H9 (cell line): ENCODE measurements around the gene MINAR2. TPM values are rescaled to one million over a fixed set of nuclear protein-coding genes. Genes with fewer than 3 reads are reported as not detected.
A peak's percentile ranks its signal among the peaks of the same experiment; 100 is the strongest.

Source experiments
- DNase-seq: peaks from one replicate; pipeline ENCODE4 v3.0.0-alpha.2; 2017
- H2AFZ ChIP-seq: one replicate; pipeline ENCODE4 v1.6.1; 2013; ENCODE audit warnings: mild to moderate bottlenecking, low read length, control low read depth, moderate library complexity
- H2AK5ac ChIP-seq: 2 replicates; pipeline ENCODE4 v1.6.1; 2013; ENCODE audit warnings: low read length, control low read depth, mixed read lengths; ENCODE audit not compliant: insufficient read length
- H2BK120ac ChIP-seq: one replicate; pipeline ENCODE4 v1.6.1; 2013; ENCODE audit warnings: low read depth, mild to moderate bottlenecking, low read length, control low read depth, inconsistent platforms; ENCODE audit not compliant: poor library complexity, severe bottlenecking
- H2BK12ac ChIP-seq: 2 replicates; pipeline ENCODE4 v1.6.1; 2013; ENCODE audit warnings: low read length, control low read depth, mixed read lengths, low read depth; ENCODE audit not compliant: insufficient read length
- H2BK15ac ChIP-seq: 2 replicates; pipeline ENCODE4 v1.6.1; 2013; ENCODE audit warnings: low read depth, low read length, control low read depth
- H2BK20ac ChIP-seq: one replicate; pipeline ENCODE4 v1.6.1; 2013; ENCODE audit warnings: low read depth, mild to moderate bottlenecking, low read length, control low read depth, inconsistent platforms; ENCODE audit not compliant: poor library complexity, severe bottlenecking
- H2BK5ac ChIP-seq: 2 replicates; pipeline ENCODE4 v1.6.1; 2013; ENCODE audit warnings: low read length, control low read depth, mixed read lengths; ENCODE audit not compliant: insufficient read length
- H3K14ac ChIP-seq: 2 replicates; pipeline ENCODE4 v1.6.1; 2013; ENCODE audit warnings: low read length, control low read depth; ENCODE audit not compliant: insufficient read depth
- H3K18ac ChIP-seq: 2 replicates; pipeline ENCODE4 v1.6.1; 2013; ENCODE audit warnings: low read depth, mild to moderate bottlenecking, mixed read lengths, low read length, control low read depth; ENCODE audit not compliant: insufficient read length
- H3K23ac ChIP-seq: 2 replicates; pipeline ENCODE4 v1.6.1; 2013; ENCODE audit warnings: low read length, control low read depth, mixed read lengths, low read depth; ENCODE audit not compliant: insufficient read length
- H3K23me2 ChIP-seq: 2 replicates; pipeline ENCODE4 v1.6.1; 2013; ENCODE audit warnings: low read depth, mild to moderate bottlenecking, mixed read lengths, low read length, control low read depth; ENCODE audit not compliant: insufficient read length, poor library complexity, severe bottlenecking
- H3K27ac ChIP-seq: 2 replicates; pipeline ENCODE4 v1.5.1; 2013; ENCODE audit warnings: low read length, control low read depth, mixed read lengths, low read depth; ENCODE audit not compliant: insufficient read length
- H3K27me3 ChIP-seq: 2 replicates; pipeline ENCODE4 v1.6.1; 2013; ENCODE audit warnings: low read length, control low read depth, inconsistent platforms; ENCODE audit not compliant: insufficient read depth
- H3K4ac ChIP-seq: 2 replicates; pipeline ENCODE4 v1.6.1; 2013; ENCODE audit warnings: low read depth, mild to moderate bottlenecking, control low read depth, inconsistent platforms, low read length, moderate library complexity
- H3K4me1 ChIP-seq: 2 replicates; pipeline ENCODE4 v1.6.1; 2013; ENCODE audit warnings: low read length, control low read depth, inconsistent platforms; ENCODE audit not compliant: insufficient read depth
- H3K4me2 ChIP-seq: 2 replicates; pipeline ENCODE4 v1.6.1; 2013; ENCODE audit warnings: low read length, control low read depth, mixed read lengths; ENCODE audit not compliant: insufficient read length, insufficient read depth
- H3K56ac ChIP-seq: 2 replicates; pipeline ENCODE4 v1.6.1; 2013; ENCODE audit warnings: low read depth, mild to moderate bottlenecking, mixed read lengths, low read length, control low read depth; ENCODE audit not compliant: insufficient read length
- H3K79me1 ChIP-seq: 2 replicates; pipeline ENCODE4 v1.6.1; 2013; ENCODE audit warnings: low read depth, mild to moderate bottlenecking, moderate library complexity, low read length, control low read depth, inconsistent platforms; ENCODE audit not compliant: insufficient read depth, poor library complexity, severe bottlenecking
- H3K79me2 ChIP-seq: 2 replicates; pipeline ENCODE4 v1.6.1; 2013; ENCODE audit warnings: low read length, control low read depth, inconsistent platforms; ENCODE audit not compliant: insufficient read depth
- H3K9ac ChIP-seq: 2 replicates; pipeline ENCODE4 v1.6.1; 2013; ENCODE audit warnings: low read length, control low read depth, mixed read lengths; ENCODE audit not compliant: insufficient read length; ENCODE audit errors: extremely low read depth
- H3K9me3 ChIP-seq: one replicate; pipeline ENCODE4 v1.6.1; 2013; ENCODE audit warnings: low read depth, low read length, inconsistent platforms; ENCODE audit not compliant: control insufficient read depth
- H3T11ph ChIP-seq: one replicate; pipeline ENCODE4 v1.6.1; 2013; ENCODE audit warnings: mild to moderate bottlenecking, low read length, control low read depth, inconsistent platforms
- H4K20me1 ChIP-seq: one replicate; pipeline ENCODE4 v1.6.1; 2013; ENCODE audit not compliant: control insufficient read depth, insufficient read length, insufficient read depth
- H4K5ac ChIP-seq: 2 replicates; pipeline ENCODE4 v1.6.1; 2013; ENCODE audit warnings: low read depth, mild to moderate bottlenecking, mixed read lengths, low read length, control low read depth; ENCODE audit not compliant: insufficient read length
- H4K8ac ChIP-seq: replicated peaks from 2 replicates; pipeline ENCODE4 v1.6.1; 2013; ENCODE audit warnings: low read length, control low read depth, mixed read lengths, low read depth; ENCODE audit not compliant: insufficient read length
- H4K91ac ChIP-seq: 2 replicates; pipeline ENCODE4 v1.6.1; 2013; ENCODE audit warnings: low read depth, mild to moderate bottlenecking, moderate library complexity, mixed read lengths, low read length, control low read depth; ENCODE audit not compliant: insufficient read length
- H3K27ac Mint-ChIP-seq, 3 experiments: 2 replicates in 2 of 3; 3 replicates in 1 of 3; pipeline ENCODE4 v1.8.0; 2020 to 2021; ENCODE audit warnings: mixed read lengths in 3 of 3, mild to moderate bottlenecking in 1 of 3, moderate library complexity in 1 of 3
- H3K27me3 Mint-ChIP-seq: 2 replicates; pipeline ENCODE4 v1.8.0; 2021; ENCODE audit warnings: low read depth, mild to moderate bottlenecking, moderate library complexity, mixed read lengths
- H3K36me3 Mint-ChIP-seq, 3 experiments: 2 replicates in 2 of 3; 3 replicates in 1 of 3; pipeline ENCODE4 v1.8.0; 2020 to 2021; ENCODE audit warnings: low read depth in 3 of 3, mixed read lengths in 3 of 3; ENCODE audit not compliant: insufficient read depth in 1 of 3
- H3K4me1 Mint-ChIP-seq, 2 experiments: 2 replicates each; pipeline ENCODE4 v1.8.0; 2020; ENCODE audit warnings: mixed read lengths in 2 of 2
- H3K4me3 Mint-ChIP-seq, 2 experiments: 2 replicates in 1 of 2; 3 replicates in 1 of 2; pipeline ENCODE4 v1.8.0; 2020 to 2021; ENCODE audit warnings: mild to moderate bottlenecking in 2 of 2, mixed read lengths in 2 of 2, moderate library complexity in 1 of 2
- H3K9me3 Mint-ChIP-seq, 2 experiments: 2 replicates in 1 of 2; 3 replicates in 1 of 2; pipeline ENCODE4 v1.8.0; 2020; ENCODE audit warnings: mild to moderate bottlenecking in 2 of 2, mixed read lengths in 2 of 2, moderate library complexity in 1 of 2
- CTCF ChIP-seq: fragments of 200-600 bp; sonication (generic); conservative IDR thresholded peaks from 3 replicates; pipeline ENCODE4 v1.8.0; 2021; ENCODE audit warnings: antibody characterized with exemption, mild to moderate bottlenecking
- WGBS: extraction: QIAGEN DNeasy Blood & Tissue Kit; methylation state at CpG from one replicate; pipeline ENCODE4 v1.1.7; 2013; ENCODE audit warnings: missing lambda C conversion rate, low lambda C conversion rate, mixed read lengths; ENCODE audit not compliant: insufficient read length; ENCODE audit errors: extremely low coverage; 5-methylcytosine and 5-hydroxymethylcytosine counted together
- total RNA-seq: library from RNA; stranded (reverse); gene quantifications from 2 replicates; pipeline ENCODE4 v1.2.1, GENCODE V29; 2021

MINAR2 gene
- total RNA-seq, 1 experiment from 2014 or later = 0.09 TPM

- H3K18ac ChIP-seq = no peak overlapping the region
- peak; percentile 91 for TF ChIP-seq CTCF
- DNase-seq = peak; percentile 64
- no peaks in the 10 kb centered on the region for H4K20me1 ChIP-seq
- H3K56ac ChIP-seq = no peak overlapping the region
- no peaks in the 10 kb centered on the region for H3K9me3 ChIP-seq
- no peak overlapping the region for H4K91ac ChIP-seq
- no peak overlapping the region for H3K27ac ChIP-seq
- H3K9ac ChIP-seq = no peak overlapping the region
- H4K5ac ChIP-seq = no peak overlapping the region
- no peaks in the 10 kb centered on the region for H3K27me3 ChIP-seq
- Mint-ChIP-seq H3K4me3 (no peak overlapping the region; a peak in 1 of 5 replicates), H3K27me3 (no peaks in the 10 kb centered on the region), H3K4me1 (peaks cover 9 to 17% of the 10 kb centered on the region in 2 experiments), H3K36me3 (no peaks in the 10 kb centered on the region), H3K9me3 (no peaks in the 10 kb centered on the region), H3K27ac (no peak overlapping the region; a peak in 1 of 7 replicates)
- no peak overlapping the region for H2BK15ac ChIP-seq
- H3K4me1 ChIP-seq = no peaks in the 10 kb centered on the region
- WGBS = no CpG with 5 or more reads among the region's 9 CpGs
- H2BK5ac ChIP-seq = no peak overlapping the region
- no peak overlapping the region for H2AK5ac ChIP-seq
- H2BK12ac ChIP-seq = no peak overlapping the region
- H3K23me2 ChIP-seq = no peaks in the 10 kb centered on the region
- no peaks in the 10 kb centered on the region for H3K79me1 ChIP-seq
- no peak overlapping the region for H3K23ac ChIP-seq
- no peak overlapping the region for H3K4ac ChIP-seq
- H2AFZ ChIP-seq = peak overlapping the region; percentile 65
- no peak overlapping the region for H3T11ph ChIP-seq
- H3K4me2 ChIP-seq = no peak overlapping the region
- H4K8ac ChIP-seq = no peak overlapping the region
- H3K14ac ChIP-seq = no peak overlapping the region
- no peak overlapping the region for H2BK20ac ChIP-seq
- no peak overlapping the region for H2BK120ac ChIP-seq
- no peaks in the 10 kb centered on the region for H3K79me2 ChIP-seq
These were observed 23.4 kb downstream of the MINAR2 start for GRCh38 chr5:129771058-129771838.
